CMK (cell line): ENCODE results near the gene C11orf16.
"Not testable (repeated sequence)": the region's sequence is repeated elsewhere in the genome, so short reads cannot be mapped to it uniquely, and the experiment has no call there.

Source experiments
- DNase-seq: peaks from one replicate; pipeline ENCODE4 v3.0.0-alpha.2; 2010; ENCODE audit warnings: low read depth

The C11orf16 gene

DNA sequence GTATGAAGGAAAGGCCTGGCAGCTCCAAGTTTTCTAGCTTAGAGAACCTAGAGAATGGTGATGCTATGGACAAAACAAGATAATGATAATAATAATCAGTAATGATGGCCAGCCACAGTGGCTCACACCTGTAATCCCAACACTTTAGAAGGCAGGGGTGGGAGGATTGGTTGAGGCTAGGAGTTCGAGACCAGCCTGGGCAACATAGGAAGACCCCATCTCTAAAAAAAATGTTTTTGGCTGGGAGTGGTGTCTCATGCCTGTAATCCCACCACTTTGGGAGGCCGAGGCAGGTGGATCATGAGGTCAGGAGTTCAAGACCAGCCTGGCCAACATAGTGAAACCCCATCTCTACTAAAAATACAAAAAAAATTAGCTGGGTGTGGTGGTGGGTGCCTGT lies 3.0 kb upstream of the C11orf16 start:
- not testable (repeated sequence) for DNase-seq

DNA sequence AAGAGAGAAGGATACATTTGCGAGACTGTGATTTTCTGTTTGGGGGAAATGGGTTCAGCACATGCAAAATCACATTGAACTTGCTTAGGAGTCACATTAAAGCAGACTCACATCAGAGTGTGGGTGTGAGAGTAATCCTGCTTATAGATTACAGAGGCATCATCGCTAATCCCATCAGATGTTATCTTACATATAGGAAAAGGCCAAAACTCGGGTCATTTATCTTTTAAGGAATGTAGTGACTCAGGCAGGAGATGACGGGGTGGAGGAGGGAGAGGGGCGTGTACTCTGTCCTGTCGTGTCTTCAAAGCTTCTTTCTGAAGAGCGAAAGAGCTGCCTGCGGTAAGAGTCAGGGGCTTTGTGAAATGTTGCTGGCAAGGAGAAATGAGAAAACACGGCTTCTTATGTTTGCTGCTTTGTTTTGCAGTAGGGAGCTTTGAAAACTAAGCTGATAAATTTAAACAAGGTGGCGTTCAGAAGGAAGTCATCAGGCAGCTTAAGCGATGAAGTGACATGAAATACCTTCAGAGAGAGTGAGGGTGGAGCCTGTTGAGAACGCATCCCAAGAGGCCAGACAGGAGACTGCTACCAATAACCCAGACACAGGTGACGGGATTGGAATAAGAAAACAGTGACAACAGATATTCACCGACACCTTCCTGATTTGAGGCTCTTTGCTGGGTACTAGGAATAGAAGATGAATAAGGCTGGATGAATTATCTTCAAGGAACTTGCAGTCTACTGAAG lies 2.2 kb upstream of the C11orf16 start:
- no peak for DNase-seq

DNA sequence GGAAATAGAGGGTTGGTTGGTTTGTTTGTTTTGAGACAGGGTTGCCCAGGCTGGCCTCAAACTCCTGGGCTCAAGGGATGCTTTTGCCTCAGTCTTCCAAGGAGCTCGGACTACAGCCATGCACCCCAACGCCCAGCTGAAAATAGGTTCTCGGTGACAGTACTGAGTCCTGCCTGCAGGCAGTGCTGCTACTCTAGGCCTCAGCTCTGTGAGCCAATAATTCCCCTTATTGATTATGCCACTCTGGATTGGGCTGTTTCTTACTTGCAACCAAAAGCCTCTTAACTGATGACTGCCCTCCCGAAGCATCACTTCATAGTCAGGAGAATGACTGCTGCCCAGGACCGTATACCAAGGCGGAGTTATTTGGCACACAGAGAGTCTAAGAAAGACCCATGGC lies 1.2 kb upstream of the C11orf16 start:
- no peak for DNase-seq

DNA sequence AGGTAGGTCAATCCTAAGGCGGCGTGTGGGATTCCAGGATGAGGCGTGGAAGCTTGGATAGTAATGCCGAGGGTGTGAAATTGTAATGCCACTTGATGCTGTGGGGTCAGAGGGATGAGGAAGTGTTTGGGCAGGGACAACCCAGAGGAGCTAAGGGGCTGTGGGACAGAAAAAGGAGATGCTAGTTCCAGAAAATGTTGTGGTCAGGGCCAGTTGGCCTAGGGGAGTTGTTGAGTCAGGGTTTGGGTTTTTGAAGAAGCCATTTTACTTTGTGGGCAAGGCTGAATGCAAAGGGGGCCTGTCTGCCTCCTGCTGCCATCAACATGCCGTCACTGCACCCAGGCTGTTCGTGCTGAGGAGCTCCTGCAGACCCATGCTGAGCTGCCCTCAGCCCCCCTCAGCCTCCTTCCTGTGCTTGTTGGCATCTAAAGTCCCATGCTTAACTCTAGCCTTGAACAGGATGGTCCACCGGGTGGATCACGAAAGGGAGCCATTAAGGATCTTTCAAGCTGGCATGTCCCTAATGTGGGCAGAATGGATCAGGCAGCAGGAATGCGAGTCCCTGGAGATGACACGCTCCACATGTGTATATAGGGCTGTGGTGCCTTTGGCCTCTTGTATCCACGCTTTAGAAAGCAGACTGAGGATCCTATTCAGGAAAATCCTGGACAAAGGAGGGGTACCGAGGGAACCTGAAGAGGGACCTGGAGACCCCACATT lies 2.1 kb downstream of the C11orf16 start:
- DNase-seq, result no peak

DNA sequence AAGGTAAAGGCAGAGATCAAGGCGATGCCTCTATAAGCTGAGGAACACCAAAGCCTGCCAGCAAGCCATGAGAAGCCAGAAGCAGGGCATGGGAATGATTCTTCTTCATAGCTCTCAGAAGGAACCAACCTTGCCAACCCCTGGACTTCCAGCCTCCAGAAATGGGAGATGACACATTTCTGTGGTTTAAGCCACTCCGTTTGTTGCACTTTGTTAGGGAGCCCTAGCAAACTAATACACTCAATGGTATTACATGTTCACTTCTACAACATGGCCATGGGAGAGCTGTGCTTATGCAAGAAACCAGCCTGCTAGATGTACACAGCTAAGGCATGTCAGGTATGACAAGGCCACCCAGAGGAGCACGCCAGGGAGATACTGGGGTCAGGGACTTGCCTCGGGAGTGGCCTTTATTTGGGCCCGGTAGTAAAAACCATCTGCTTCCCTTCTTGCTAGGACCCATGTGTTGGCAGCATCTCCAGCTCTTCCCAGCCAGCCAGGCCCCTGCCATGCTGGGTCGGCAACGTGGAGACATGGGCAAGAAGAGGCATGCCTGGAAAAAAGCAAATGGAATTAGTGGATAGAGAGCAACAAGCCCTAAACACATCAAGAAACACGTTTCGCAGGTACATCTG lies 3.6 kb downstream of the C11orf16 start:
- DNase-seq, result no peak

DNA sequence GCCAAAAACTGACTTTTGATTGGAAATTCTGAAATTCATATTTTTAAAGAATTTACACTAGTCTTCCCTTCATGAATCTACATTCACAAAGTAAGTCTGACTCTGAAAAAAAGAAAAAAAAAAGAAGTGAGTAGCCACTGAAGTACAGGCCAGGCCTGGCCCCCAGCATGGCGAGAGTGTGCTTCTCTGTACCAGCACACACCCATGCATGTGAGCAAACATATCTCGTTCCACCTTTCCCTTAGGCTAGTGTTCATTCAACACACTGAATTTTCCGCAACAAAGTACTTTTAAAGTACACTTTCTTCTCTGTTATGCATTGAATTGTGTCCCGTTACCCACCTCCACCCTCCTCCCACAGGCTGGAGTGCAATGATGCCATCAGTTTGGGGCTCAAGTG lies 4.5 kb downstream of the C11orf16 start:
- no peak for DNase-seq

DNA sequence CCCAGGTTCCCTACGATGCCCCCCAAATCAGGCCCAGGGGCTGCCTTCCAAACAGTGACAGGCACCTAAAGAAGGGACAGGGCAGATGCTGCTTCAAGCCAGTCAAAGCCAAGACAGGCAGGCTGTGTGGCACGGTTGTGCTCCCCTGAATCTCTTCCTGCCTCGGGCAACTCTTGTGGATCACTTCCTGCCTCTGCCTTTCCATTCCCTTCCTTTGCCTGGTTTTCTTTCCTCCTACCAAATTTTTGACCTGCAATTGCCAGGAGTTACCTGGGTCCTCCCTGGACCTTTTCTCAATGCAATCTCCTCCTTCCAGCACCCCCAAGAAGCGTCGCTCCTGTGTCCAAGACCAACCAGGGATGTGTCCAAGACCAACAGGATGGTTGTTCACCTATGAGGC lies 5.5 kb downstream of the C11orf16 start:
- DNase-seq, result no peak

DNA sequence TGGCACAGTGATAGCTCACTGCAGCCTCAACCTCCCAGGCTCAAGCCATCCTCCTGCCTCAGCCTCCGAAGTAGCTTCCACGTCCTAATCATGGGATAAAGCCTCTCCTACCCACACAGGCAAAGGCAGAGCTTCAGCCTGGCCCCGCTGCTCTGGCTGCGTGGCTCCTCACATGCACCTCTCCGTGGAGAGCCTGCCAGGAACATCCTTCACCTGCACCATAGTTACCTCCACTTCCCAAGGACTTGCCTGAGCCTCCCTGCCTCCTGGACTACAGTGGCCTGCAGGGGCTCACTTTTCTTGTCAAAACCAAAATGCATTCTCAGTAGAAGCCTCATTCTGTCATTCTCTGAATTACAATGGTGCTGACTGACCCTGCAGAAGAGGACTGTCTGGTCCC lies 6.5 kb downstream of the C11orf16 start:
- DNase-seq, result no peak

DNA sequence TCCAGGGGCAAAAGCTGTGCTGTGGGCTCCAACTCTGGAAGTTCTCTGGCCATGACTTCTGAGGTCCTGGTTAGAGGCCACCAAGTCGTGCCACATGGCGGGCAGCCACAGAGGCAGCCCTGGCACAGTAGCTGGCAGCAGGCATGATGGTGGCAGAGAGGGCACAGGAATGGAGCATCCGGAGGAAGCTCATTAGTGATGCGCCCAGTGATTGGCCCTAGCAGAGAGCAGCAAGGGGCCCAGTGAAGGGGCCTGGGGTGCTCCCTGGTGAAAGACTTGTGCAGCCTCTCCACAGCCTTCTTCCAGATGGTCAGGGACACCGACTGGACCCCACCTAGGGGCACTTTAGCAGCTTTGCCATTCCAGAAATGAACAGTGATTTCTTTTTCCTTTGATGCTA lies 7.0 kb downstream of the C11orf16 start:
- no peak for DNase-seq

DNA sequence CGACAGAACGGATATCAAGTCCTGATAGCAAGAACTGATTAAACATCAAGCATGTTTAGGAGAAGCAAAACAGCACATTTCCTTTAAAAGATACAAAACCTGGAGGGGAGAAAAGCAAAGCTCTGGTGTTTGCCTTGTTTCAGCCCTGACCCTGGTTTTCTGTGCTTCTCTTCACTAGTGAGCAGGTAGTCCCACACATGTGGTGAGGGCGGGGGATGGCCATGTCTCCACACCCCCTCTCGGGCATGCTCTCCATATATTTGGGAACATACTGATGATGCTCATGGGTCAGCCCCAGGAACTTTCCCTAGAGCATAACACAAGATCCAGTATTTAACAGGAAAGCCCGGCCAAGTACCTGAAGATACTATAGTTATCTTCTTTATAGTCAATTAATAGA lies 10.1 kb downstream of the C11orf16 start:
- DNase-seq, result no peak

DNA sequence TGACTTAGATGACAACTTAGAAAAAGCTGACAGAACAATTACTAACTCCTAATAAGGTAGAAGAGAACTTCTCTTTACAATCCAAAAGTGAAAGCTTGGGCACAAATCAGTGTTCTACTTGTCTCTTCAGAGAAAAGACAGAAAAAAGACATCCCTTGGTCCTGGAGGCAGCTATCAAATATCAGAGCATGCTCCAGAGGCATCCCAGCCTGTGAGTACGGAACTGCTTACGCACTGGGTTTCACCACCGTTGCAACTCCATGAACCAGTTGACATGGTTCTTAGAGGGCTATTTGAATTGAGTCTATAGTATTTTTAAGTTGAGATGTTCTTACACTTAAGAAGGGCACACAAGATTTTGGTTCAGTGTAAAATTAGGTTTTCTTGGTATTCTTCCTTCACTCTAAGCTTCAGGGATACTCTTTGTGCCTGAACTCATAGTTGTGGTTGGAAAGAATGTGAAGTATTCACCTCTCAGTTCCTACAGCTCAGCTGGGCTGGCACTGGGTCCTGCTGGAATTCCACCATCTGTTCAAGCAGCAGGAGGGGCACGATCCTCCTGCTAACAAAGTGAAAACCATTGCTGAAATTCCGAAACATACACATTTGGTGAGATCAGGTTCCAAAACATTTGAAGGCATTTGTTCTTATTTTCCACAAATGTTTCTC lies 15.5 kb downstream of the C11orf16 start:
- DNase-seq, result no peak

DNA sequence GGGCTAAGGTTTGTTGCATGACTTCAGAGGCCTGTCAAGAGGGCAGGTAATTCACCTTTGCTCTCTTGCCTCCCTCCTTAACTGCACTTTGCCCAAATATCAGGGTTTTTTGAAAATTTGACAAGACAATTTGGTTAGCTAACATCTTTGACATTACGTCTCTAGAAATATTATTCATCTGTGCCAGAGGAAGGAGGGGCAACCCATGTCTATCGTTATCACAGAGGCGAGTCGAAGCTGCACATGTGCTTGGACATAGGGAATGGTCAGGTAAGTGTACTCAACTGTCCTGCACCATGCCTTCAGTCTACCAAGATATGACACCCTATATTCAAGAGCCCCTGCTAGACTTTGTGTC lies 18.1 kb downstream of the C11orf16 start:
- no peak for DNase-seq

DNA sequence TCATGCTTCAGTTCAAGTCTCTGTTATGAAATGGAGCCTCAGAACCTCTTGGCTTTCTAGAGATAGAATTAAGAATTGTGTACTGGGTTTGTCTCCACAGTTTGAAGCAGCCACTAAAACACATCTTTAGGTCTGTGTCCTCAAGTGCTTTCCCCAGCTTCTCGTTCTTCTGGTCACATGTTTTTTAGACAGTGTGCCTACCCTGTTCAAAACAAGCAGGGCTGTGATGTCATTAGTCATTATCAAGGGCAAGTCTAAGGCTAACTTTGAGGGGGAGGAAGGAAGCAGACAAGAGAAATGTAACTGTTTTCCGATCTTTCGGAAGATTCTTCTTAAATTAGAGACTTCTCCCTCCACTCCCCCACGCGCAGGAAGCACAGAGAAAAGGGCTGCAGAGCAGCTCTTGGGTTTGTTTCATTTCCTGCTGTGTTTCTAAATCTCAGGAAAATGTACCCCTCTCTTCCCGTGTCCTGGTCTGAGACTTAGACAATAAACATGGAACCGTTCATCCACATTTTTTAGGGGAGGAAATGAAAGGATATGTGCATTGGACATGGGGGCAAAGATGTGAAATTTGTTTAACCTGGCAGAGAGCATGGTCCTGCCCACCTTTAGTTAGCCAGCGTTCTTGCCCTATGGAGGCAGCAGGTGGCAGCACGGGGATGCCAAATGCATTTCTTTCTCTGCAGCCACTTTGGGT lies 18.6 kb downstream of the C11orf16 start:
- peak; percentile 57 for DNase-seq

DNA sequence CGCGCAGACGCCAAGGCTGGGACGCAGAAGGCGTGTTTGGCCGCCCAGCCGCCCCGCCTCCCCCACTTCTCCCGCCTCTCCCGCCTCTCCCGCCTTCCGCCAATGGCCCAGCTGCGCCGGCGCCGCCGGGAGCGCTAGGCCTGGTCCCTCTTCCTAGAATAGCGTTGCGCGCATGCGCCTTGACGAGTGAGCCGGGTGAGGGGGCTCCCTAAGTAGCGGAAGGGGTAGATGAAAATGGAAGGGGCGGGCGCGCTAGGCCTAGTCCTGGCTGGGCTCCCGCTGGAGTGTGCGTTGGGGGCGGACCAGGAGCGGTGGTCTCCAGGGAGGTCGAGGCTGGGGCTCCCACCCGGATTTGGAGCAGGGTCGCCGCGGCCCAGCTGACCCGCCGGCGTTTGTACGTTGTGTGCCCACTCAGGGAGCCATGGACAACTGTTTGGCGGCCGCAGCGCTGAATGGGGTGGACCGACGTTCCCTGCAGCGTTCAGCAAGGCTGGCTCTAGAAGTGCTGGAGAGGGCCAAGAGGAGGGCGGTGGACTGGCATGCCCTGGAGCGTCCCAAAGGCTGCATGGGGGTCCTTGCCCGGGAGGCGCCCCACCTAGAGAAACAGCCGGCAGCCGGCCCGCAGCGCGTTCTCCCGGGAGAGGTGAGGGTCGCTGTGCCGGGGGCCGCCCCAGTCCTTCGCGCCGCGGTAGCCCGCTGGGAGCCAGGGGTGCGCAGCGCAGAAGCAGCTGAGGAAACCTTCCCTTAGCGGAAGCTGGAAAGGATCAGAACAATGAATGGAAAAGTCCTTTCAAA lies 21.5 kb downstream of the C11orf16 start, which contains the start of gene AKIP1:
AKIP1 (plus strand) TSS at position 161 of the 795 bp plus-strand sequence; CDS start at position 422, 261 bp downstream.
- DNase-seq, result peak; percentile 93

DNA sequence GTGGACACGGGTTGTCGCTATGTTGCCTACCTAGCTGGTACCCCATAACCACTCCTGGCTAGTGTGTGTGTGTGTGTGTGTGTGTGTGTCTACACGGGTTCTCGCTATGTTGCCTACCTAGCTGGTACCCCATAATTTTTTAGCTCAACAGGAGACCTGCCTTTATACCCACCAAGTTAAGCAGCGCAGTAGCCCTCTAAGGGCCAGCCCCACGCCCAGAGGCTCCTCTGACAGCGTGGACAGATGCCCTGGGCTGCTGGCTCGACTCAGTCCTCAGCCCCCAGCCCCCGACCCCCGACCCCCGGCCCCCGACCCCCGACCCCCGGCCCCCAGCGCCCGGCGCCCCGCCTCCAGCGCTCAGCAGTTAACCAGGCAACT lies 22.1 kb downstream of the C11orf16 start:
- no peak for DNase-seq

DNA sequence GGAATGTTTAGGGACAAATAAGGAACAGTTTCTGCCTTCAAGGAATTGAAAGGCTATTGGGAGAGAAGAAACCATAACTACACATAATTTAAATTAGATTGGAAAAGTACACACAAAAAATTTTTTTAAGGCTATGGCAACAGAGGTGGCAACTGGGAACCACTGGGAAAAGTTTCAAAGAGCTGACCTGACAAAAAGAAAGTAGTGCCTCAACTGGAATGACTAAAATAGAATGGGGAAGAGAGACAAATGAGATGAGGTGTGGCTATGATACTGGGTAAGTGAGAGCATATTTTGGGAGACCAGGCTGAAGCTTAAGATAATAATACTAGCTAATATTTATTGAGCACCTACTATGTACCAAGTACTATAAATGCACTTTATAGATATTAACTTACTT lies 24.6 kb downstream of the C11orf16 start:
- DNase-seq, result no peak

DNA sequence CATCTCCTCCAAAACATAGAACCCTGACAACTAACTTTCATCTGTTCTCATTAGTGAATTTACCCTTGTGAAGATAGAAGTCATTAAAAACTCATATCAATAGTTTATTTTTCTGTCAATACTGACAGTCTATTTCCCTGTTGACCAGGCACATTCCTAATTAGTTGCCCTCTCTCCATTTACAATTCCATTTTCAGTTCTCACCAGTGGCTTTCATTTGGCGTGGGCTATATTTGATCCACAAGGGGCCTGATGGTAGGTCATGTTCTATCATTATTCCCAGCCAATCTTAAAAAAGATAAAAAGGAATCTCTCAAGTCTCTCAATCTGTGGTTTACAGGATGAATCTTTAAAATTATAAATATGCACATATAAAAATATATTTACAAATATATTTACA lies 25.6 kb downstream of the C11orf16 start:
- DNase-seq, result no peak

DNA sequence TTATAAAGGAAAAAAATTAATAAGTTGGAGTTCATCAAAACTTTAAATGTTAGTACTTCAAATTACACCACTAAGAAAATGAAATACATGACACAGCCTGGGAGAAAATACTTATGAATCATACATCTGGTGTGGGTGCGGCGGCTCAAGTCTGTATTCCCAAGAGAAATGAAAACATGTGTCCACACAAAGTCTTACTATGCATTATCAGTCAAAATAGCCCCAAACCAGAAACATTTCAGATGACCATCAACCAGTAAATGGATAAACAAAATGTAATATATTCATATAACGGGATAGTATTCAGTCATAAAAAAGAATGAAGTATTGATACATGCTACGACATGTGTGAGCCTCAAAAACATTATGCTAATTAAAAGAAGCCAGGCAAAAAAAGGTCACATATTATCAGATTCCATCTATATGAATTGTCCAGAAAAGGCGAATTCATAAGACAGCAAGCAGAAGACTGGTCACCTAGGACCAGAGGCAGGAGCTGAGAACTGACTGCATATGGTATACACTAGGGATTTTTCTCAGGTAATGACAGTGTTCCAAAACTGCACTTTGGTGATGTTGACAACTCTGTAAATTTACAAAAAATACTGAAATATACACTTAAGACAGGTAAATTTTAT lies 27.1 kb downstream of the C11orf16 start:
- DNase-seq, result no peak

DNA sequence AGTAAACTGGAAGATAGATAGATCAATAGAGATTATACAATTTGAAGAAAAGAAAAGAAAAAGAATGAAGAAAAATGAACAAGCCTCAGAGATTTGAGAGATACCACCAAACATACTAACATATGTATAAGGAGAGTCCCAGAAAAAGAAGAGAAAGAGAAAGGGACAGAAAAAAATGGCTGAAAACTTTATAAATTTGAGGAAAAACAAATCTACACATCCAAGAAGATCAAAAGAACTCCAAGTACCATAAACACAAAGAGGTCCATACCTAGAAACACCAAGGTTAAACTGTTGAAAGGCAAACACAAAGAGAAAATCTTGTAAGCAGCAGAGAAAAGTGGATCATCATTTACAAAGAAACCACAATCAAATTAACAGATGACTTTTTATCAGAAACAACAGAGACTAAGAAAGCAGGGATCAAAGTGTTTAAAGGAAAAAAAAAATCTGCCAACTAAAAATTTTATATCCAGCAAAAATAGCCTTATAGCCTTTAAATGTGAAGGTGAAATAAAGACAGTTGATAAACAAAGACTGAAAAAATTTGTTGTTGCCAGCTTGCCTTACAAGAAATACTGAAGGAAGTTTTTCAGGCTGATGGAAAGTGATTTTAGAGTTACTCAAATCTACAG lies 33.5 kb downstream of the C11orf16 start:
- DNase-seq, result no peak

DNA sequence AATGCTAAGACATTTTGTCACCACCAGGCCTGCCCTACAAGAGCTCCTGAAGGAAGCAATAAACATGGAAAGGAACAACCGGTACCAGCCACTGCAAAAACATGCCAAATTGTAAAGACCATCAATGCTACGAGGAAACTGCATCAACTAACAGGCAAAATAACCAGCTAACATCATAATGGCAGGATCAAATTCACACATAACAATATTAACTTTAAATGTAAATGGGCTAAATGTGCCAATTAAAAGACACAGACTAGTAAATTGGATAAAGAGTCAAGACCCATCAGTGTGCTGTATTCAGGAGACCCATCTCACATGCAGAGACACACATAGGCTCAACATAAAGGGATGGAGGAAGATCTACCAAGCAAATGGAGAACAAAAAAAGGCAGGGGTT lies 41.6 kb downstream of the C11orf16 start:
- not testable (repeated sequence) for DNase-seq
